Endothelial cell of umbilical vein (primary cell): ENCODE measurements around the gene RECK. TPM values are rescaled to one million over a fixed set of nuclear protein-coding genes. Genes with fewer than 3 reads are reported as not detected.

Experiments used
- BruUV-seq: library from RNA; stranded (reverse); fragments of 400-500 nt; replicated peaks from 2 replicates; lab custom pipeline; 2021; lab: Mats Ljungman, UMichigan
- CTCF ChIA-PET: fragments of 300-600, 350-600 bp; sonication (Branson Sonifier 250); formaldehyde crosslinking; loops from one replicate; lab custom pipeline; 2021; ENCODE audit warnings: antibody characterized with exemption, inconsistent platforms; lab: Charles Lee
- POLR2A ChIA-PET: fragments of 300-600, 350-600 bp; sonication (Branson Sonifier 250); formaldehyde crosslinking; loops from one replicate; lab custom pipeline; 2021; ENCODE audit warnings: antibody characterized with exemption, inconsistent platforms; lab: Charles Lee
- DNase-seq: peaks from one replicate; pipeline ENCODE4 v3.0.0-alpha.2; 2011; ENCODE audit warnings: low read depth, low spot score
- FAIRE-seq: peaks from 2 replicates; lab custom pipeline; 2011; peaks lifted over from hg19 to GRCh38; lab: Jason Lieb, UNC
- H2AFZ ChIP-seq: 2 replicates; pipeline ENCODE4 v1.6.0; 2012; ENCODE audit warnings: low read depth, low read length, control low read depth, inconsistent platforms
- H3K27ac ChIP-seq: 2 replicates; pipeline ENCODE4 v1.5.1; 2011; ENCODE audit warnings: low read depth, mild to moderate bottlenecking, control low read depth, low read length, moderate library complexity; ENCODE audit not compliant: insufficient read depth
- H3K27me3 ChIP-seq, 2 experiments: 2 replicates each; pipeline versions ENCODE4 v1.6.0 to v1.6.1; 2011; ENCODE audit warnings: low read length in 2 of 2, mixed read lengths in 1 of 2; ENCODE audit not compliant: control insufficient read depth in 2 of 2, insufficient read depth in 2 of 2
- H3K36me3 ChIP-seq, 2 experiments: 2 replicates in 1 of 2; 3 replicates in 1 of 2; pipeline ENCODE4 v1.5.1; 2011; ENCODE audit warnings: low read length in 2 of 2, mild to moderate bottlenecking in 1 of 2, moderate library complexity in 1 of 2; ENCODE audit not compliant: control insufficient read depth in 2 of 2, insufficient read depth in 2 of 2; ENCODE audit errors: extremely low read depth in 1 of 2
- H3K4me1 ChIP-seq: 3 replicates; pipeline ENCODE4 v1.5.1; 2011; ENCODE audit warnings: mild to moderate bottlenecking, low read length; ENCODE audit not compliant: control insufficient read depth, insufficient read depth; ENCODE audit errors: extremely low read depth
- H3K4me2 ChIP-seq: 2 replicates; pipeline ENCODE4 v1.6.1; 2011; ENCODE audit warnings: low read length, control low read depth, mixed read lengths; ENCODE audit not compliant: insufficient read depth
- H3K4me3 ChIP-seq, 3 experiments: fragments of 200-600 bp in 1 of 3; sonication (generic), shearing (Covaris generic) in 1 of 3; replicated peaks in 1 of 3; 2 replicates each; pipeline ENCODE4 v1.5.1; 2011 to 2016; ENCODE audit warnings: control low read depth in 3 of 3, low read length in 3 of 3, mild to moderate bottlenecking in 2 of 3, inconsistent platforms in 1 of 3, low read depth in 1 of 3, moderate library complexity in 1 of 3; ENCODE audit not compliant: insufficient read depth in 1 of 3
- H3K79me2 ChIP-seq: 2 replicates; pipeline ENCODE4 v1.6.0; 2012; ENCODE audit warnings: low read length, inconsistent platforms; ENCODE audit not compliant: control insufficient read depth, insufficient read depth
- H3K9ac ChIP-seq: replicated peaks from 2 replicates; pipeline ENCODE3; 2011; ENCODE audit warnings: low read length, control low read depth; ENCODE audit not compliant: insufficient read depth; ENCODE audit errors: extremely low read depth
- H3K9me1 ChIP-seq: replicated peaks from 3 replicates; pipeline ENCODE4 v1.6.0; 2011; ENCODE audit warnings: mild to moderate bottlenecking, low read length; ENCODE audit not compliant: control insufficient read depth, insufficient read depth; ENCODE audit errors: extremely low read depth
- H3K9me3 ChIP-seq: replicated peaks from 2 replicates; pipeline ENCODE4 v1.5.1; 2012; ENCODE audit warnings: low read length, inconsistent platforms; ENCODE audit not compliant: control insufficient read depth, insufficient read depth
- H4K20me1 ChIP-seq: replicated peaks from 2 replicates; pipeline ENCODE3; 2011; ENCODE audit warnings: mild to moderate bottlenecking, low read length; ENCODE audit not compliant: control insufficient read depth, insufficient read depth; ENCODE audit errors: extremely low read depth
- EZH2 ChIP-seq: IDR thresholded peaks from 2 replicates; pipeline ENCODE4 v1.6.1; 2012; ENCODE audit warnings: borderline replicate concordance, low read depth, mild to moderate bottlenecking, moderate library complexity, low read length, inconsistent platforms; ENCODE audit not compliant: severe bottlenecking
- JUN ChIP-seq: IDR thresholded peaks from 2 replicates; pipeline ENCODE4 v1.6.1; 2011; ENCODE audit warnings: borderline replicate concordance, low read depth; ENCODE audit not compliant: insufficient read length, insufficient read depth
- POLR2A ChIP-seq: IDR thresholded peaks from 2 replicates; pipeline ENCODE4 v1.6.1; 2012; ENCODE audit warnings: low read depth, mild to moderate bottlenecking, control low read depth, low read length
- POLR2AphosphoS5 ChIP-seq: IDR thresholded peaks from 2 replicates; pipeline ENCODE4 v1.6.1; 2012; ENCODE audit warnings: low read depth, mild to moderate bottlenecking, control low read depth, low read length, moderate library complexity; ENCODE audit not compliant: insufficient read depth
- dilution Hi-C: fragments of 300-500 bp; cut with MboI; formaldehyde crosslinking; loops from one replicate; pipeline ENCODE4 v1.15.0; 2019; ENCODE audit warnings: low sequenced_read_pairs; ENCODE audit not compliant: extremely low pct_ligation_motif_present
- intact Hi-C: fragments of 100-400 bp; cut with micrococcal nuclease; formaldehyde crosslinking; loops from one replicate; pipeline ENCODE4 v1.10.0; 2022
- polyA plus RNA-seq, 4 experiments: library from polyadenylated mRNA; depleted of rRNA in 3 of 4; stranded (reverse) in 3 of 4; unstranded in 1 of 4; fragments of >200 nt; gene quantifications; 2 replicates each; pipeline versions ENCODE4 v1.2.1 to v1.2.3, GENCODE V29; 2011 to 2012; ENCODE audit warnings: missing spikeins in 1 of 4
- total RNA-seq: library from RNA; stranded (reverse); gene quantifications from 2 replicates; pipeline ENCODE4 v1.2.3, GENCODE V29; 2021
- TF ChIP-seq, protein P1 (sequence below), 2 donors: IDR thresholded peaks; 1 replicate in 1 of 2; 2 replicates in 1 of 2; pipeline ENCODE4 v1.5.1; 2011; ENCODE audit warnings: low read length in 2 of 2, mild to moderate bottlenecking in 2 of 2, moderate library complexity in 2 of 2, control low read depth in 1 of 2, inconsistent platforms in 1 of 2, low read depth in 1 of 2; ENCODE audit not compliant: insufficient read depth in 1 of 2; ENCODE audit errors: extremely low read depth in 1 of 2

RECK gene
- total and polyA plus RNA-seq, 2 donors (not counting 3 experiments of a cell fraction or from before 2014, with no cell fraction given) = 12.0 to 14.1 TPM

DNA sequence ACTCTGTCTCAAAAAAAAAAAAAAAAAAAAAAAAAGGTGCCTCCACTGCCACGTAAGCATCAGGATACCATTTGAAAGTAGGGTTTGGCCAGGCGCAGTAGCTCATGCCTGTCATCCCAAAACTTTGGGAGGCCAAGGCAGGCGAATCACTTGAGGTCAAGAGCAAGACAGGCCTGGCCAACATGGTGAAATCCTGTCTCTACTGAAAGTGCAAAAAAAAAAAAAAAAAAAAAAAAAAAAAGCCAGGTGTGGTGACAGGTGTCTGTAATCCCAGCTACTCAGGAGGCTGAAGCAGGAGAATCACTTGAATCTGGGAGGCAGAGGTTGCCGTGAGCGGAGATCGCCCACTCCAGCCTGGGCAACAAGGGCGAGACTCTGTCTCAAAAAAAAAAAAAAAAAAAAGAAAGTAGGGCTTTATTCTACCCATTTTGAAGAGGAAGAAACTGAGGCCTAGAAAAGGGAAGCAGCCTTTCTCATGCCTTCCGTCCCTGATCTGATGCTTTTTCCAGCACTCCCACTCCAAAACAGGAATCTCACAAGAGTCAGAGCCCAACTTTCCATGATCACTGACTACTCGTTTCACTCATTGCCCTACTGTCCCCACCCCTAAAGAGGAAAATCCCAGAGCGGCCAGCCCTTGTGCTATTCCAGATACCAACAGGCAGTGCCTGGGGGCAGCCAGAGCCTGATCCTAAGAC, 116.2 kb downstream of the RECK start:
- ChIA-PET CTCF (interaction anchor here (0.9 kb wide), 1 partner anchor 11 kb away, joined by 3 read pairs; no protein-coding TSS in a partner anchor), POLR2A (interaction anchor here (1.9 kb wide), 1 partner anchor 51 kb away, joined by 5 read pairs; no protein-coding TSS in a partner anchor)
- TF ChIP-seq POLR2AphosphoS5 = no peak
- TF ChIP-seq, protein P1, sequence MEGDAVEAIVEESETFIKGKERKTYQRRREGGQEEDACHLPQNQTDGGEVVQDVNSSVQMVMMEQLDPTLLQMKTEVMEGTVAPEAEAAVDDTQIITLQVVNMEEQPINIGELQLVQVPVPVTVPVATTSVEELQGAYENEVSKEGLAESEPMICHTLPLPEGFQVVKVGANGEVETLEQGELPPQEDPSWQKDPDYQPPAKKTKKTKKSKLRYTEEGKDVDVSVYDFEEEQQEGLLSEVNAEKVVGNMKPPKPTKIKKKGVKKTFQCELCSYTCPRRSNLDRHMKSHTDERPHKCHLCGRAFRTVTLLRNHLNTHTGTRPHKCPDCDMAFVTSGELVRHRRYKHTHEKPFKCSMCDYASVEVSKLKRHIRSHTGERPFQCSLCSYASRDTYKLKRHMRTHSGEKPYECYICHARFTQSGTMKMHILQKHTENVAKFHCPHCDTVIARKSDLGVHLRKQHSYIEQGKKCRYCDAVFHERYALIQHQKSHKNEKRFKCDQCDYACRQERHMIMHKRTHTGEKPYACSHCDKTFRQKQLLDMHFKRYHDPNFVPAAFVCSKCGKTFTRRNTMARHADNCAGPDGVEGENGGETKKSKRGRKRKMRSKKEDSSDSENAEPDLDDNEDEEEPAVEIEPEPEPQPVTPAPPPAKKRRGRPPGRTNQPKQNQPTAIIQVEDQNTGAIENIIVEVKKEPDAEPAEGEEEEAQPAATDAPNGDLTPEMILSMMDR (IDR thresholded peaks at IDR 0.05; ENCODE audit: extremely low read depth in 1 of 2, insufficient read depth in 1 of 2, low read depth in 1 of 2, low read length in 2 of 2) = no peak
- no peak for TF ChIP-seq EZH2
- no peak for TF ChIP-seq POLR2A
- no peak for TF ChIP-seq JUN
- no peak for FAIRE-seq
- no peak overlapping the region for H3K4me2 ChIP-seq
- no peaks in the 10 kb centered on the region for H3K79me2 ChIP-seq
- no peaks in the 10 kb centered on the region for H4K20me1 ChIP-seq
- H3K9me3 ChIP-seq = no peaks in the 10 kb centered on the region
- H3K36me3 ChIP-seq = no peaks in the 10 kb centered on the region
- no peak overlapping the region for H3K27ac ChIP-seq
- no peak overlapping the region for H2AFZ ChIP-seq
- BruUV-seq = no TSS peak
- dilution Hi-C loops = no loop called here
- no peak for DNase-seq
- no peaks in the 10 kb centered on the region for H3K9me1 ChIP-seq
- peaks cover 46% of the 10 kb centered on the region for H3K4me1 ChIP-seq
- intact Hi-C loops = no loop called here
- no peak overlapping the region for H3K9ac ChIP-seq
- no peaks in the 10 kb centered on the region for H3K27me3 ChIP-seq
- no peak overlapping the region for H3K4me3 ChIP-seq
